Memory B cell (primary cell): ENCODE data around the gene TMEM240.
"Not testable (repeated sequence)": the region's sequence is repeated elsewhere in the genome, so short reads cannot be mapped to it uniquely, and the experiment has no call there.

ENCODE experiments used
- ATAC-seq: fragments of 150-1000 bp; cut with Tn5 transposase; 2 replicates; pipeline ENCODE4 v1.10.0; 2021; ENCODE audit warnings: low read depth, mild to moderate bottlenecking, moderate library complexity
- DNase-seq, 2 donors: peaks; one replicate each; pipeline ENCODE4 v3.0.0; 2022; ENCODE audit warnings: low spot score in 2 of 2
- H3K27ac Mint-ChIP-seq: one replicate; pipeline ENCODE4 v1.8.0; 2022; ENCODE audit warnings: mild to moderate bottlenecking, moderate library complexity, mixed read lengths
- H3K27me3 Mint-ChIP-seq: one replicate; pipeline ENCODE4 v1.8.0; 2022; ENCODE audit warnings: mixed read lengths
- H3K36me3 Mint-ChIP-seq: one replicate; pipeline ENCODE4 v1.8.0; 2022; ENCODE audit warnings: mild to moderate bottlenecking, mixed read lengths
- H3K4me1 Mint-ChIP-seq: one replicate; pipeline ENCODE4 v1.8.0; 2022; ENCODE audit warnings: mixed read lengths
- H3K4me3 Mint-ChIP-seq: one replicate; pipeline ENCODE4 v1.8.0; 2022; ENCODE audit warnings: mild to moderate bottlenecking, moderate library complexity, mixed read lengths
- H3K9me3 Mint-ChIP-seq: one replicate; pipeline ENCODE4 v1.8.0; 2022; ENCODE audit warnings: mixed read lengths

Gene TMEM240

GRCh38 chr1:1563688-1564087 is 23.3 kb upstream of the TMEM240 start:
- no peak overlapping the region for H3K27ac Mint-ChIP-seq
- no peak for DNase-seq
- H3K4me3 Mint-ChIP-seq, result no peak overlapping the region
- H3K27me3 Mint-ChIP-seq, result no peaks in the 10 kb centered on the region
- no peak for ATAC-seq
- H3K36me3 Mint-ChIP-seq, result peaks cover 21% of the 10 kb centered on the region
- no peaks in the 10 kb centered on the region for H3K9me3 Mint-ChIP-seq
- peaks cover 13% of the 10 kb centered on the region for H3K4me1 Mint-ChIP-seq

- ATAC-seq (no peak), DNase-seq (no peak)
- no peak overlapping the region for H3K4me3 Mint-ChIP-seq
- H3K9me3 Mint-ChIP-seq, result no peaks in the 10 kb centered on the region
- peaks cover 15% of the 10 kb centered on the region for H3K4me1 Mint-ChIP-seq
- no peak overlapping the region for H3K27ac Mint-ChIP-seq
- peaks cover 21% of the 10 kb centered on the region for H3K36me3 Mint-ChIP-seq
- no peaks in the 10 kb centered on the region for H3K27me3 Mint-ChIP-seq
These were observed 22.3 kb upstream of the TMEM240 start for GRCh38 chr1:1562556-1563195.

GRCh38 chr1:1561801-1562470 is 21.5 kb upstream of the TMEM240 start:
- H3K4me3 Mint-ChIP-seq, result no peak overlapping the region
- peaks cover 8% of the 10 kb centered on the region for H3K4me1 Mint-ChIP-seq
- H3K36me3 Mint-ChIP-seq, result peaks cover 21% of the 10 kb centered on the region
- no peaks in the 10 kb centered on the region for H3K9me3 Mint-ChIP-seq
- no peak for DNase-seq
- ATAC-seq, result no peak
- H3K27me3 Mint-ChIP-seq, result no peaks in the 10 kb centered on the region
- H3K27ac Mint-ChIP-seq, result peak overlapping the region; percentile 84

- ATAC-seq (no peak), DNase-seq (no peak)
- Mint-ChIP-seq H3K4me1 (peaks cover 9% of the 10 kb centered on the region), H3K27ac (no peak overlapping the region), H3K36me3 (peaks cover 19% of the 10 kb centered on the region), H3K27me3 (no peaks in the 10 kb centered on the region), H3K4me3 (no peak overlapping the region), H3K9me3 (no peaks in the 10 kb centered on the region)
These were observed 19.8 kb upstream of the TMEM240 start for GRCh38 chr1:1560178-1560577.

- no peak for DNase-seq
- peaks cover 10% of the 10 kb centered on the region for H3K36me3 Mint-ChIP-seq
- no peak for ATAC-seq
- H3K4me1 Mint-ChIP-seq, result peaks cover 5% of the 10 kb centered on the region
- no peaks in the 10 kb centered on the region for H3K27me3 Mint-ChIP-seq
- H3K27ac Mint-ChIP-seq, result peak overlapping the region; percentile 31
- no peak overlapping the region for H3K4me3 Mint-ChIP-seq
- H3K9me3 Mint-ChIP-seq, result no peaks in the 10 kb centered on the region
These were observed 18.6 kb upstream of the TMEM240 start for GRCh38 chr1:1559066-1559465.

GRCh38 chr1:1558591-1558990 is 18.2 kb upstream of the TMEM240 start:
- H3K27me3 Mint-ChIP-seq, result no peaks in the 10 kb centered on the region
- no peak for DNase-seq
- peak overlapping the region; percentile 31 for H3K27ac Mint-ChIP-seq
- peaks cover 5% of the 10 kb centered on the region for H3K36me3 Mint-ChIP-seq
- no peak for ATAC-seq
- H3K9me3 Mint-ChIP-seq, result no peaks in the 10 kb centered on the region
- H3K4me3 Mint-ChIP-seq, result no peak overlapping the region
- peaks cover 5% of the 10 kb centered on the region for H3K4me1 Mint-ChIP-seq

GRCh38 chr1:1557688-1558087 is 17.3 kb upstream of the TMEM240 start:
- not testable (repeated sequence) for H3K27me3 Mint-ChIP-seq, DNase-seq, H3K27ac Mint-ChIP-seq, ATAC-seq, H3K4me1 Mint-ChIP-seq, H3K9me3 Mint-ChIP-seq, H3K36me3 Mint-ChIP-seq, H3K4me3 Mint-ChIP-seq

- not testable (repeated sequence) for H3K4me3 Mint-ChIP-seq, H3K36me3 Mint-ChIP-seq, DNase-seq, H3K27ac Mint-ChIP-seq, H3K4me1 Mint-ChIP-seq, H3K9me3 Mint-ChIP-seq, ATAC-seq, H3K27me3 Mint-ChIP-seq
These were observed 16.5 kb upstream of the TMEM240 start for GRCh38 chr1:1556961-1557360.

GRCh38 chr1:1556505-1556904 is 16.1 kb upstream of the TMEM240 start:
- Mint-ChIP-seq H3K4me1 (peaks cover 5% of the 10 kb centered on the region), H3K4me3 (no peak overlapping the region), H3K27me3 (no peaks in the 10 kb centered on the region), H3K9me3 (no peaks in the 10 kb centered on the region), H3K36me3 (no peaks in the 10 kb centered on the region), H3K27ac (no peak overlapping the region)
- no peak for DNase-seq
- ATAC-seq, result no peak

- no peak overlapping the region for H3K27ac Mint-ChIP-seq
- H3K4me3 Mint-ChIP-seq, result no peak overlapping the region
- no peaks in the 10 kb centered on the region for H3K9me3 Mint-ChIP-seq
- ATAC-seq, result no peak
- peaks cover 5% of the 10 kb centered on the region for H3K4me1 Mint-ChIP-seq
- no peaks in the 10 kb centered on the region for H3K27me3 Mint-ChIP-seq
- H3K36me3 Mint-ChIP-seq, result no peaks in the 10 kb centered on the region
- no peak for DNase-seq
These were observed 14.8 kb upstream of the TMEM240 start for GRCh38 chr1:1554926-1555915.

- Mint-ChIP-seq H3K36me3 (no peaks in the 10 kb centered on the region), H3K4me1 (peaks cover 5% of the 10 kb centered on the region), H3K27ac (no peak overlapping the region), H3K4me3 (no peak overlapping the region), H3K27me3 (no peaks in the 10 kb centered on the region), H3K9me3 (no peaks in the 10 kb centered on the region)
- ATAC-seq, result no peak
- no peak for DNase-seq
These were observed 14.1 kb upstream of the TMEM240 start for GRCh38 chr1:1554550-1554925.

GRCh38 chr1:1553821-1554494 is 13.5 kb upstream of the TMEM240 start:
- Mint-ChIP-seq H3K36me3 (no peaks in the 10 kb centered on the region), H3K27ac (no peak overlapping the region), H3K9me3 (no peaks in the 10 kb centered on the region), H3K4me1 (peaks cover 5% of the 10 kb centered on the region), H3K4me3 (no peak overlapping the region), H3K27me3 (no peaks in the 10 kb centered on the region)
- DNase-seq (no peak), ATAC-seq (no peak)

- no peak overlapping the region for H3K4me3 Mint-ChIP-seq
- peaks cover 2% of the 10 kb centered on the region for H3K4me1 Mint-ChIP-seq
- H3K27me3 Mint-ChIP-seq, result no peaks in the 10 kb centered on the region
- H3K27ac Mint-ChIP-seq, result no peak overlapping the region
- no peaks in the 10 kb centered on the region for H3K36me3 Mint-ChIP-seq
- no peaks in the 10 kb centered on the region for H3K9me3 Mint-ChIP-seq
- ATAC-seq, result no peak
- no peak for DNase-seq
These were observed 11.8 kb upstream of the TMEM240 start for GRCh38 chr1:1552263-1552639.
